IMR-90 (cell line): ENCODE measurements around the gene TNFRSF17. TPM values are rescaled to one million over a fixed set of nuclear protein-coding genes. Genes with fewer than 3 reads are reported as not detected.

ENCODE experiments used
- ATAC-seq: fragments of 200-7000 bp; cut with Tn5 transposase; 2 replicates; pipeline ENCODE4 v1.9.1; 2020; ENCODE audit warnings: low read depth, mild to moderate bottlenecking, moderate library complexity
- BruUV-seq: library from RNA; stranded (reverse); fragments of 400-500 nt; replicated peaks from 2 replicates; lab custom pipeline; 2021; lab: Mats Ljungman, UMichigan
- CTCF ChIA-PET: fragments of 300-600 bp; formaldehyde crosslinking; extraction: SDS; loops from one replicate; lab custom pipeline; 2021; ENCODE audit warnings: antibody characterized with exemption; lab: Yijun Ruan, JAX
- POLR2A ChIA-PET: fragments of 300-600 bp; sonication (Branson Sonifier 250); formaldehyde crosslinking; loops from one replicate; lab custom pipeline; 2022; ENCODE audit warnings: antibody characterized with exemption; ENCODE audit not compliant: unreplicated experiment; lab: Charles Lee
- DNase-seq: peaks from one replicate; pipeline ENCODE4 v3.0.0; 2013
- H2AFZ ChIP-seq: replicated peaks from 2 replicates; pipeline ENCODE3; 2013; ENCODE audit warnings: low read length, mild to moderate bottlenecking; ENCODE audit not compliant: poor library complexity
- H2AK5ac ChIP-seq: 2 replicates; pipeline ENCODE4 v1.6.1; 2013; ENCODE audit warnings: low read depth, low read length, inconsistent platforms
- H2AK9ac ChIP-seq: replicated peaks from 2 replicates; pipeline ENCODE3; 2013; ENCODE audit warnings: mild to moderate bottlenecking, low read depth, low read length, moderate library complexity; ENCODE audit not compliant: poor library complexity
- H2BK120ac ChIP-seq: 2 replicates; pipeline ENCODE4 v1.6.1; 2013; ENCODE audit warnings: low read depth, low read length, inconsistent platforms
- H2BK15ac ChIP-seq: 3 replicates; pipeline ENCODE4 v1.6.1; 2013; ENCODE audit warnings: low read depth, low read length, inconsistent platforms
- H2BK20ac ChIP-seq: 2 replicates; pipeline ENCODE4 v1.6.1; 2013; ENCODE audit warnings: low read depth, mild to moderate bottlenecking, inconsistent platforms, low read length, moderate library complexity
- H2BK5ac ChIP-seq: 2 replicates; pipeline ENCODE4 v1.6.1; 2013; ENCODE audit warnings: mild to moderate bottlenecking, low read depth, low read length, inconsistent platforms; ENCODE audit not compliant: poor library complexity, severe bottlenecking
- H3K14ac ChIP-seq: replicated peaks from 2 replicates; pipeline ENCODE4 v1.6.1; 2013; ENCODE audit warnings: low read depth, low read length, inconsistent platforms
- H3K18ac ChIP-seq: 2 replicates; pipeline ENCODE4 v1.6.1; 2013; ENCODE audit warnings: low read depth, low read length, control low read depth
- H3K23ac ChIP-seq: 2 replicates; pipeline ENCODE4 v1.6.1; 2013; ENCODE audit warnings: low read depth, low read length, inconsistent platforms
- H3K27ac ChIP-seq: 2 replicates; pipeline ENCODE4 v1.5.1; 2013; ENCODE audit warnings: mild to moderate bottlenecking, control low read depth, low read length; ENCODE audit not compliant: insufficient read depth
- H3K27me3 ChIP-seq: 2 replicates; pipeline ENCODE4 v1.6.1; 2013; ENCODE audit warnings: low read length; ENCODE audit not compliant: control insufficient read depth, insufficient read depth
- H3K36me3 ChIP-seq: 2 replicates; pipeline ENCODE4 v1.6.1; 2013; ENCODE audit warnings: low read length, mixed read lengths; ENCODE audit not compliant: control insufficient read depth, insufficient read depth
- H3K4ac ChIP-seq: 2 replicates; pipeline ENCODE4 v1.6.1; 2013; ENCODE audit warnings: low read depth, low read length, inconsistent platforms
- H3K4me1 ChIP-seq: 2 replicates; pipeline ENCODE4 v1.6.1; 2013; ENCODE audit warnings: low read length, mixed read lengths; ENCODE audit not compliant: control insufficient read depth, insufficient read depth
- H3K4me2 ChIP-seq: 2 replicates; pipeline ENCODE4 v1.6.1; 2013; ENCODE audit warnings: low read depth, mild to moderate bottlenecking, control low read depth, low read length, moderate library complexity
- H3K4me3 ChIP-seq: 2 replicates; pipeline ENCODE4 v1.5.1; 2013; ENCODE audit warnings: low read depth, mild to moderate bottlenecking, control low read depth, low read length, moderate library complexity; ENCODE audit not compliant: insufficient read depth
- H3K56ac ChIP-seq: 2 replicates; pipeline ENCODE4 v1.6.1; 2013; ENCODE audit warnings: low read length, inconsistent platforms; ENCODE audit not compliant: insufficient read depth; ENCODE audit errors: extremely low read depth
- H3K79me1 ChIP-seq, 2 experiments: 2 replicates each; pipeline ENCODE4 v1.6.1; 2013; ENCODE audit warnings: low read length in 2 of 2, inconsistent platforms in 1 of 2, low read depth in 1 of 2
- H3K9ac ChIP-seq: 2 replicates; pipeline ENCODE4 v1.6.1; 2013; ENCODE audit warnings: low read depth, low read length, control low read depth
- H3K9me1 ChIP-seq: 2 replicates; pipeline ENCODE4 v1.6.1; 2013; ENCODE audit warnings: low read length, inconsistent platforms; ENCODE audit not compliant: insufficient read depth
- H3K9me3 ChIP-seq: 2 replicates; pipeline ENCODE4 v1.6.1; 2013; ENCODE audit warnings: low read length; ENCODE audit not compliant: control insufficient read depth, insufficient read depth
- H4K20me1 ChIP-seq: 2 replicates; pipeline ENCODE4 v1.6.1; 2013; ENCODE audit warnings: low read length, inconsistent platforms; ENCODE audit not compliant: insufficient read depth
- H4K5ac ChIP-seq: 2 replicates; pipeline ENCODE4 v1.6.1; 2013; ENCODE audit warnings: mild to moderate bottlenecking, low read depth, low read length, control low read depth
- H4K8ac ChIP-seq, 2 experiments: 2 replicates each; pipeline ENCODE4 v1.6.1; 2013; ENCODE audit warnings: low read depth in 2 of 2, low read length in 2 of 2, control low read depth in 1 of 2, inconsistent platforms in 1 of 2
- H4K91ac ChIP-seq: 2 replicates; pipeline ENCODE4 v1.6.1; 2013; ENCODE audit warnings: low read depth, low read length, inconsistent platforms; ENCODE audit not compliant: insufficient read depth
- FOS ChIP-seq: fragments of 150-350 bp; IDR thresholded peaks from 2 replicates; pipeline ENCODE4 v1.6.1; 2016; ENCODE audit warnings: low read depth, low read length
- NFE2L2 ChIP-seq: fragments of 150-350 bp; IDR thresholded peaks from 2 replicates; pipeline ENCODE4 v1.6.1; 2016; ENCODE audit warnings: low read depth, mild to moderate bottlenecking, low read length
- POLR2A ChIP-seq: IDR thresholded peaks from 2 replicates; pipeline ENCODE4 v1.6.1; 2012; ENCODE audit warnings: mild to moderate bottlenecking, low read depth, low read length
- SMC3 ChIP-seq: fragments of 150-350 bp; IDR thresholded peaks from 2 replicates; pipeline ENCODE4 v1.6.1; 2016; ENCODE audit warnings: low read depth, mild to moderate bottlenecking, antibody characterized with exemption, low read length, moderate library complexity
- WGBS, 2 experiments: methylation state at CpG; one replicate each; pipeline versions ENCODE4 v1.1.5 to v1.1.7; 2013; ENCODE audit warnings: missing lambda C conversion rate in 2 of 2; ENCODE audit not compliant: insufficient read length in 1 of 2; ENCODE audit errors: extremely low coverage in 2 of 2; 5-methylcytosine and 5-hydroxymethylcytosine counted together
- dilution Hi-C: fragments of 300-500 bp; cut with HindIII; formaldehyde crosslinking; loops from one replicate; pipeline ENCODE4 v1.14.3; 2018; ENCODE audit warnings: low sequenced_read_pairs; ENCODE audit not compliant: unreplicated experiment
- in situ Hi-C: fragments of 300-500 bp; cut with MboI; formaldehyde crosslinking; loops from 3 replicates; pipeline ENCODE4 v1.14.3; 2019; ENCODE audit warnings: low sequenced_read_pairs, inconsistent platforms, mixed read lengths
- intact Hi-C: fragments of 100-400 bp; cut with micrococcal nuclease; formaldehyde crosslinking; loops from 2 replicates; pipeline ENCODE4 v1.10.0; 2022
- polyA plus RNA-seq, 3 experiments: library from polyadenylated mRNA; depleted of rRNA; stranded (reverse); fragments of >200 nt; gene quantifications; 2 replicates each; pipeline ENCODE4 v1.2.3, GENCODE V29; 2012; ENCODE audit warnings: low replicate concordance in 1 of 3
- total RNA-seq: library from RNA; depleted of rRNA; stranded (reverse); fragments of >200 nt; gene quantifications from 2 replicates; pipeline ENCODE4 v1.2.3, GENCODE V29; 2012
- TF ChIP-seq, protein P1 (sequence below): fragments of 150-350 bp; IDR thresholded peaks from 2 replicates; pipeline ENCODE4 v1.6.1; 2017; ENCODE audit warnings: mild to moderate bottlenecking, antibody characterized with exemption, low read length, low read depth
- TF ChIP-seq, protein P2 (sequence below): fragments of 150-350 bp; IDR thresholded peaks from 2 replicates; pipeline ENCODE4 v1.6.1; 2016; ENCODE audit warnings: low read depth, mild to moderate bottlenecking, low read length, moderate library complexity, borderline replicate concordance

Gene TNFRSF17
- total and polyA plus RNA-seq, 2 of the 4 experiments (the other 2 are of a cell fraction), result not detected

DNA sequence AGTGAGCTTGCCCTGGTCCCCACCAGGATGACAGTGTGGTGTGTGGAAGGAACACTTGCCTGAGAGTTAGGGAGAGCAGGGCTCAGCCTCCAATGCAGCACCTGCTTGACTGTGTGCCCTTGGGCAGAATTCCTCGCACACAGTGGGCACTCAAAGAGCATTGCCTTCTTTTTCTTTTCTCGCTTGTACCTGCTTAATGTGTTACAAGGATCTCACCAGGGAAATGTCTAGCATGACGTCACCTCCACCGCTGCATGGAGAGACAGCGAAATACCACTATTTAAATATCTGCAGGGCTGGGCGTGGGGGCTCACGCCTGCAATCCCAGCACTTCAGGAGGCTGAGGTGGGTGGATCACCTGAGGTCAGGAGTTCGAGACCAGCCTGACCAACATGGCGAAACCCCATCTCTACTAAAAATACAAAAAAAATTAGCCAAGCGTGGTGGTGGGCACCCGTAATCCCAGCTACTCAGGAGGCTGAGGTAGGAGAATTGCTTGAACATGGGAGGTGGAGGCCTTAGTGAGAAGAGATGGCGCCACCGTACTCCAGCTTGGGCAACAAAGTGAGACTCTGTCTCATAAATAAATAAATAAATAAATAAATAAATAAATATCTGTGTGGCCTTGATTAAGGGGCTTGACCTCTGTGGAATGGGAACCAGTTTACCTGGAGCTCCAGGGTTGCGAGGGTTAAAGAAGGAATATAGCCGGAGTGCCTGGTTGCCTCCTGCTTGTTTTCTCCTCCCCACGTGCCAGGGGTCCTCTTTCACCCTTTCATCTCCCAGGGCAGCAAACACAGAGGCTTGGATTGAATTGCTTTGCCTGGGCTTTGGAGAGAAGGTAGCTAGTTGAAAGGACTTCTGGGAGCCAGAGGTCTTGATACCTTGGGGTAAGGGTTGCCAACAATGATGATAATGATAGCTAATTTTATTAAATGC lies 27.8 kb downstream of the TNFRSF17 start:
- Histone ChIP-seq H4K20me1 (peaks cover 8% of the 10 kb centered on the region; the same call in 1 of the 2 replicates), H3K4ac (peak overlapping the region; percentile 9; the same call in 1 of the 2 replicates), H3K4me1 (peaks cover 2% of the 10 kb centered on the region; the same call in 1 of the 2 replicates), H3K9me1 (peaks cover 22% of the 10 kb centered on the region), H2BK15ac (no peak overlapping the region), H3K27ac (no peak overlapping the region), H4K5ac (no peak overlapping the region), H3K27me3 (no peaks in the 10 kb centered on the region), H3K36me3 (no peaks in the 10 kb centered on the region), H3K14ac (no peak overlapping the region), H2BK120ac (no peak overlapping the region), H4K8ac (no peak overlapping the region), H2BK20ac (no peak overlapping the region), H3K18ac (no peak overlapping the region), H2AK5ac (no peak overlapping the region), H2AK9ac (no peak overlapping the region), H2BK5ac (no peak overlapping the region), H3K4me2 (no peak overlapping the region), H4K91ac (peak overlapping the region; percentile 12; the same call in 1 of the 2 replicates), H3K9me3 (no peaks in the 10 kb centered on the region), H3K9ac (no peak overlapping the region), H3K79me1 (peaks cover 20 to 72% of the 10 kb centered on the region in 2 experiments), H3K4me3 (no peak overlapping the region), H3K56ac (no peak overlapping the region), H2AFZ (no peak overlapping the region), H3K23ac (no peak overlapping the region)
- in situ Hi-C loops, result no loop called here
- intact Hi-C loops, result no loop called here
- WGBS, 2 experiments, result 100% methylated on average over 1 of the region's 16 CpGs; no CpG with 5 or more reads in 1 of the 2 experiments
- ChIA-PET POLR2A (no interaction called here), CTCF (interaction anchor here (0.6 kb wide), 1 partner anchor 1090 kb away, joined by 4 read pairs; no protein-coding TSS in a partner anchor)
- ATAC-seq, result no peak
- DNase-seq, result no peak
- dilution Hi-C loops, result no loop called here
- TF ChIP-seq FOS (no peak), SMC3 (no peak), NFE2L2 (no peak), POLR2A (no peak)
- TF ChIP-seq, protein P1, sequence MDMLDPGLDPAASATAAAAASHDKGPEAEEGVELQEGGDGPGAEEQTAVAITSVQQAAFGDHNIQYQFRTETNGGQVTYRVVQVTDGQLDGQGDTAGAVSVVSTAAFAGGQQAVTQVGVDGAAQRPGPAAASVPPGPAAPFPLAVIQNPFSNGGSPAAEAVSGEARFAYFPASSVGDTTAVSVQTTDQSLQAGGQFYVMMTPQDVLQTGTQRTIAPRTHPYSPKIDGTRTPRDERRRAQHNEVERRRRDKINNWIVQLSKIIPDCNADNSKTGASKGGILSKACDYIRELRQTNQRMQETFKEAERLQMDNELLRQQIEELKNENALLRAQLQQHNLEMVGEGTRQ, result no peak
- TF ChIP-seq, protein P2, sequence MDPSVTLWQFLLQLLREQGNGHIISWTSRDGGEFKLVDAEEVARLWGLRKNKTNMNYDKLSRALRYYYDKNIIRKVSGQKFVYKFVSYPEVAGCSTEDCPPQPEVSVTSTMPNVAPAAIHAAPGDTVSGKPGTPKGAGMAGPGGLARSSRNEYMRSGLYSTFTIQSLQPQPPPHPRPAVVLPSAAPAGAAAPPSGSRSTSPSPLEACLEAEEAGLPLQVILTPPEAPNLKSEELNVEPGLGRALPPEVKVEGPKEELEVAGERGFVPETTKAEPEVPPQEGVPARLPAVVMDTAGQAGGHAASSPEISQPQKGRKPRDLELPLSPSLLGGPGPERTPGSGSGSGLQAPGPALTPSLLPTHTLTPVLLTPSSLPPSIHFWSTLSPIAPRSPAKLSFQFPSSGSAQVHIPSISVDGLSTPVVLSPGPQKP, result no peak
- BruUV-seq, result no TSS peak
